GM12874 (cell line): ENCODE measurements around the gene HEPACAM.

Experiments used
- CTCF ChIP-seq: IDR thresholded peaks from 2 replicates; pipeline ENCODE4 v1.5.1; 2011; ENCODE audit warnings: low read depth, mild to moderate bottlenecking, control low read depth, low read length, moderate library complexity; ENCODE audit not compliant: insufficient read depth

The HEPACAM gene

GRCh38 chr11:124887667-124888013, 48.2 kb downstream of the HEPACAM start:
- TF ChIP-seq CTCF = no peak

DNA sequence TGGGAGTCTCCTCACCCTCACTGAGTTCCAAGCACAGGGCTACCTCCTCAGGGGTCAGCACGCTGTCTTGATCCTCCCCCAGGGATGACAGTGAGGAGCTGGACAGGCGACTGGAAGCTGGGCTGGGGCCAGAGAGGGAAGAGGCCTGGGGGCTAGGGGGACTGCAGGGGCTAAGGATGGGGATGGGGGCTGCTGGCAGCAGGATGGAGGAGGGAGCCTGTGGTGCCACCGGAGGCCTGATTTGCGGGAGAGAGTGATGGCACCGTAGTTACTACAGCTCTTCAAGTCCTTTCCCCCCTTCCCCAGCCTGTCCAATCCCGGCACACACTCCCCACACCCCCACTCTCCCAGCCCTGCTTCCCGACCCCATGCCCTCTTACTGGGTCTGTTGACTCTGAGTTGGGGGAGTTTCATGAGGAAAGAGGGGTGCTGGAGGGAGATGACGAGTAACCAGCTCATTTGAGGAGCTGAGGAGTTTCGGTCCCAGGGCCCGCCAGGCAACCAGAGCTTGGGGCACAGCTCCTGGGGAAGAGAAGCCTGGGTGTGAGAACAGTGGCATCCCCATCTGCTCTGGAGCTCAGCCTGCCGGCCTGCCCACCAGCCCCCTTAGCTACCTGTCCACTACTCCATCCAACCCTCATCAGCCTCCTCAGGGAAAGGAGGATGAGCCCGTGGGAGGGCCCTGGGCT, 48.7 kb downstream of the HEPACAM start:
- TF ChIP-seq CTCF = no peak

GRCh38 chr11:124886476-124886875, 49.4 kb downstream of the HEPACAM start:
- TF ChIP-seq CTCF = no peak

GRCh38 chr11:124884869-124885479, 50.9 kb downstream of the HEPACAM start:
- TF ChIP-seq CTCF = no peak

- no peak for TF ChIP-seq CTCF
Observed at GRCh38 chr11:124884340-124884739, 51.5 kb downstream of the HEPACAM start.

- no peak for TF ChIP-seq CTCF
Observed at GRCh38 chr11:124882339-124883071, 53.3 kb downstream of the HEPACAM start.

DNA sequence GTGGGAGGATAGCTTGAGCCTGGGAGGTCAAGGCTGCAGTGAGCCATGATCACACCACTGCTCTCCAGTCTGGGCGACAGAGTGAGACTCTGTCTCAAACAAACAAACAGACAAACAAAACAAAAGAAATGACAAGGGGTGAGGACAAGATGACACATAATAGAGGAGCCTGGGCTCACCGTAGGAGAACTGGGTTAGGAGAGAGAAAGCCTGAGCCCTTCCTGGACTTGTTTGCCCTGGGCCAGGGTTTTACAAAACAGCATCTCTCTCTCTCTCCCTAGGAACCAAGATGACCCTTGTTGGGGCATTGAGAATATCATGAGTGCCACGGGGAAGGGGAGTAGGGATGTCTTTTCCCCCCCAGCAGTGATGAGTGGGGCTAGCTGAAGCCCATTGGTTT, 54.9 kb downstream of the HEPACAM start:
- no peak for TF ChIP-seq CTCF
